HG03342 (cell line): ENCODE results near the gene CCDC51.

Experiments used
- ATAC-seq: cut with Tn5 transposase; IDR thresholded peaks from one replicate; pipeline ENCODE4 v1.9.1; 2021; ENCODE audit warnings: mild to moderate bottlenecking, moderate library complexity; ENCODE audit not compliant: unreplicated experiment

The CCDC51 gene

GRCh38 chr3:48422272-48422671 lies 17.6 kb downstream of the CCDC51 start:
- no peak for ATAC-seq

GRCh38 chr3:48420561-48420960 lies 19.4 kb downstream of the CCDC51 start:
- ATAC-seq = no peak

- no peak for ATAC-seq
These were observed 20.3 kb downstream of the CCDC51 start for GRCh38 chr3:48419597-48419996.

GRCh38 chr3:48419149-48419548 lies 20.8 kb downstream of the CCDC51 start:
- no peak for ATAC-seq

GRCh38 chr3:48418651-48419050 lies 21.3 kb downstream of the CCDC51 start:
- ATAC-seq = no peak

GRCh38 chr3:48418140-48418539 lies 21.8 kb downstream of the CCDC51 start:
- no peak for ATAC-seq

- ATAC-seq = no peak
These were observed 22.3 kb downstream of the CCDC51 start for GRCh38 chr3:48417529-48418108.

GRCh38 chr3:48416546-48416945 lies 23.4 kb downstream of the CCDC51 start:
- no peak for ATAC-seq

GRCh38 chr3:48416091-48416505 lies 23.8 kb downstream of the CCDC51 start:
- ATAC-seq = no peak

- no peak for ATAC-seq
These were observed 24.5 kb downstream of the CCDC51 start for GRCh38 chr3:48415251-48415953.

- no peak for ATAC-seq
These were observed 25.3 kb downstream of the CCDC51 start for GRCh38 chr3:48414376-48415250.

- no peak for ATAC-seq
These were observed 26.3 kb downstream of the CCDC51 start for GRCh38 chr3:48413611-48414010.

- no peak for ATAC-seq
These were observed 26.8 kb downstream of the CCDC51 start for GRCh38 chr3:48413086-48413485.

- ATAC-seq = no peak
These were observed 27.4 kb downstream of the CCDC51 start for GRCh38 chr3:48412375-48413001.

GRCh38 chr3:48411606-48412374 lies 28.1 kb downstream of the CCDC51 start:
- no peak for ATAC-seq

GRCh38 chr3:48411041-48411588 lies 28.8 kb downstream of the CCDC51 start:
- ATAC-seq = no peak

GRCh38 chr3:48410205-48411040 lies 29.5 kb downstream of the CCDC51 start:
- no peak for ATAC-seq

- no peak for ATAC-seq
These were observed 30.4 kb downstream of the CCDC51 start for GRCh38 chr3:48409291-48410201.
